HepG2 (cell line): ENCODE measurements around the gene ASF1B. TPM values are rescaled to one million over a fixed set of nuclear protein-coding genes. Genes with fewer than 3 reads are reported as not detected.

Experiments used
- FOXM1 ChIP-seq: sonication (generic); formaldehyde crosslinking; IDR thresholded peaks from 2 replicates; pipeline ENCODE4 v1.5.0; 2020; ENCODE audit warnings: missing genetic modification reagents
- GABPA ChIP-seq, 2 experiments: IDR thresholded peaks; 2 replicates each; pipeline ENCODE4 v1.6.1; 2011 to 2016; ENCODE audit warnings: low read depth in 2 of 2, low read length in 1 of 2, missing biosample characterization in 1 of 2, missing genetic modification characterization in 1 of 2
- HDAC6 ChIP-seq: fragments of 200-600 bp; sonication (generic); IDR thresholded peaks from 2 replicates; pipeline ENCODE4 v1.7.0; 2017; ENCODE audit warnings: mild to moderate bottlenecking, antibody characterized with exemption, low read length, low read depth
- NFKBIZ ChIP-seq: IDR thresholded peaks from 2 replicates; pipeline ENCODE4 v1.6.1; 2018; ENCODE audit warnings: missing genetic modification reagents, missing compliant biosample characterization
- RARA ChIP-seq: IDR thresholded peaks from 2 replicates; pipeline ENCODE4 v1.6.1; 2016; ENCODE audit warnings: missing genetic modification reagents, missing compliant biosample characterization
- RERE ChIP-seq: IDR thresholded peaks from 2 replicates; pipeline ENCODE4 v1.6.1; 2016; ENCODE audit warnings: low read depth, missing genetic modification reagents, missing compliant biosample characterization
- RFXANK ChIP-seq: IDR thresholded peaks from 2 replicates; pipeline ENCODE4 v1.6.1; 2016
- SOX13 ChIP-seq, 3 experiments: fragments of 450-650 bp in 1 of 3; sonication (generic) in 1 of 3; formaldehyde crosslinking in 1 of 3; IDR thresholded peaks in 2 of 3; conservative IDR thresholded peaks in 1 of 3; 2 replicates each; pipeline versions ENCODE4 v1.5.0 to v1.6.1; 2016 to 2020; ENCODE audit warnings: antibody characterized with exemption in 1 of 3, mild to moderate bottlenecking in 1 of 3, missing compliant biosample characterization in 1 of 3, missing genetic modification reagents in 1 of 3, moderate library complexity in 1 of 3
- STAT5B ChIP-seq: sonication (generic); formaldehyde crosslinking; IDR thresholded peaks from 2 replicates; pipeline ENCODE4 v1.4.0; 2020; ENCODE audit warnings: missing genetic modification reagents
- TERF1 ChIP-seq: sonication (generic); formaldehyde crosslinking; IDR thresholded peaks from 2 replicates; pipeline ENCODE4 v1.8.0; 2022; ENCODE audit warnings: mild to moderate bottlenecking, missing genetic modification reagents, moderate library complexity
- U2AF2 ChIP-seq: fragments of 200-400 bp; formaldehyde crosslinking; IDR thresholded peaks from 2 replicates; pipeline ENCODE4 v1.6.1; 2017; ENCODE audit warnings: low read depth, mild to moderate bottlenecking, low read length
- YEATS4 ChIP-seq: sonication (generic); formaldehyde crosslinking; IDR thresholded peaks from 2 replicates; pipeline ENCODE4 v1.4.0; 2020; ENCODE audit warnings: missing genetic modification reagents, borderline replicate concordance
- ZBTB25 ChIP-seq: IDR thresholded peaks from 2 replicates; pipeline ENCODE4 v1.6.1; 2018; ENCODE audit warnings: missing genetic modification reagents
- ZFP91 ChIP-seq: sonication (generic); formaldehyde crosslinking; IDR thresholded peaks from 2 replicates; pipeline ENCODE4 v1.9.0; 2022; ENCODE audit warnings: missing genetic modification reagents, mild to moderate bottlenecking, borderline replicate concordance
- ZNF414 ChIP-seq: sonication (generic); formaldehyde crosslinking; IDR thresholded peaks from 2 replicates; pipeline ENCODE4 v1.5.0; 2020; ENCODE audit warnings: missing genetic modification reagents
- ZNF432 ChIP-seq: sonication (generic); formaldehyde crosslinking; IDR thresholded peaks from 2 replicates; pipeline ENCODE4 v1.5.0; 2020; ENCODE audit warnings: missing genetic modification reagents, mild to moderate bottlenecking, borderline replicate concordance
- ZNF615 ChIP-seq: sonication (generic); formaldehyde crosslinking; IDR thresholded peaks from 2 replicates; pipeline ENCODE4 v1.5.0; 2020; ENCODE audit warnings: mild to moderate bottlenecking, missing genetic modification reagents, borderline replicate concordance
- ZNF781 ChIP-seq: sonication (generic); formaldehyde crosslinking; IDR thresholded peaks from 2 replicates; pipeline ENCODE4 v1.5.1; 2020; ENCODE audit warnings: borderline replicate concordance, mild to moderate bottlenecking, missing genetic modification reagents; ENCODE audit errors: not compliant biosample characterization
- polyA plus RNA-seq, 8 experiments: library from polyadenylated mRNA; depleted of rRNA in 3 of 8; stranded (reverse) in 7 of 8; unstranded in 1 of 8; fragments of >200 nt; fragmentation: Illumina TruSeq in 4 of 8; extraction: Trizol in 4 of 8; gene quantifications; 2 replicates each; pipeline versions ENCODE4 v1.2.1 to v1.2.3, GENCODE V29; 2011 to 2016; ENCODE audit warnings: low read depth in 4 of 8, missing spikeins in 1 of 8, mixed read lengths in 1 of 8; ENCODE audit not compliant: insufficient read depth in 1 of 8
- total RNA-seq, 5 experiments: library from RNA; depleted of rRNA; stranded (reverse); fragments of >200 nt; fragmentation: Illumina TruSeq; extraction: Trizol; gene quantifications; 2 replicates each; pipeline ENCODE4 v1.2.3, GENCODE V29; 2016; ENCODE audit warnings: low read depth in 1 of 5

ASF1B gene
- total and polyA plus RNA-seq, 2 of the 13 experiments (the other 11 are each of a cell fraction or from before 2014, with no cell fraction given): 18.2 to 24.8 TPM

GRCh38 chr19:14147797-14148605 lies 11.6 kb upstream of the ASF1B start (continued):
- no peak for TF ChIP-seq FOXM1 (CRISPR knock-in tag)
- no peak for TF ChIP-seq ZNF781 (CRISPR knock-in tag)
- TF ChIP-seq ZFP91 (CRISPR knock-in tag): peak; percentile 39; the same call in 1 of the 2 replicates
- no peak for TF ChIP-seq TERF1 (CRISPR knock-in tag)
- no peak for TF ChIP-seq ZNF432 (CRISPR knock-in tag)
- TF ChIP-seq GABPA (IDR thresholded peaks at IDR 0.05; ENCODE audit: low read depth, low read length): no peak
- no peak for TF ChIP-seq GABPA (CRISPR knock-in tag; IDR thresholded peaks at IDR 0.05; ENCODE audit: low read depth)
- TF ChIP-seq ZBTB25: no peak
- TF ChIP-seq HDAC6: no peak
- TF ChIP-seq RERE: no peak
- TF ChIP-seq NFKBIZ (CRISPR knock-in tag): no peak
- no peak for TF ChIP-seq STAT5B (CRISPR knock-in tag)
- no peak for TF ChIP-seq SOX13 (IDR thresholded peaks at IDR 0.05)
- TF ChIP-seq SOX13 (CRISPR knock-in tag; conservative IDR thresholded peaks at IDR 0.05 in 1 of 2, IDR thresholded peaks at IDR 0.05 in 1 of 2): no peak
- TF ChIP-seq YEATS4: no peak; the same call in 1 of the 2 replicates
- TF ChIP-seq RARA (CRISPR knock-in tag): no peak
- no peak for TF ChIP-seq ZNF615 (CRISPR knock-in tag)
- TF ChIP-seq U2AF2: no peak
- no peak for TF ChIP-seq ZNF414 (CRISPR knock-in tag)
- no peak for TF ChIP-seq RFXANK (CRISPR knock-in tag)
